Measurements from ENCODE around the gene PRSS1.

DNA sequence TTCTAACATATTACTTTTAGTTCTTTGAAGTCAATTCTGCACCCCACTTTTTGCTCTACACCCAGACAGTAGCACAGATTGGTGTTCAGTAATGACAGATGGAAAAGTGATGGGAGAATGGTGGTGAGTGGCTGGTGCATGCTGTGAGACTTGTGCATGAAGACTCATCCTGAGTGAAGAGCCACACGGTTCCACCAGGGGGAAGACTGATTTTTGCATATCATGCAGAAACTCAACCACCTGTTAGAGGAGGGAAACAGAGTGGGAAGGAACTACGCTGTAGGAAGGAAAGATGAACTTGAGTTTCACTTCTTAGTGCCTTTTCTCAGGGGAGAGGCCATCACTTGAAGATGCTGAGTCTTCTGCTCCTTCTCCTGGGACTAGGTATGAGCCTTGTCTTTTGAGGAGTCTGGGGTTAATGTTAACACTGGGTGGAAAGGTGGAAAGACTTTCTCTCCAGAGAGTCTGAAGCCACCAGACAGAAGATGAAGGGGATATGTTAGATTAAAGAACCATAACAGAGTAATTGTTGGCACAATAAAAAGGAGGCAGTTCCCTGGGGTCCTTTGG, 9.3 kb upstream of the PRSS1 start:
- TF ChIP-seq POLR2A (IDR thresholded peaks at IDR 0.05) (no peak), EP300 (IDR thresholded peaks at IDR 0.05) (no peak)
- TF ChIP-seq, protein P1, sequence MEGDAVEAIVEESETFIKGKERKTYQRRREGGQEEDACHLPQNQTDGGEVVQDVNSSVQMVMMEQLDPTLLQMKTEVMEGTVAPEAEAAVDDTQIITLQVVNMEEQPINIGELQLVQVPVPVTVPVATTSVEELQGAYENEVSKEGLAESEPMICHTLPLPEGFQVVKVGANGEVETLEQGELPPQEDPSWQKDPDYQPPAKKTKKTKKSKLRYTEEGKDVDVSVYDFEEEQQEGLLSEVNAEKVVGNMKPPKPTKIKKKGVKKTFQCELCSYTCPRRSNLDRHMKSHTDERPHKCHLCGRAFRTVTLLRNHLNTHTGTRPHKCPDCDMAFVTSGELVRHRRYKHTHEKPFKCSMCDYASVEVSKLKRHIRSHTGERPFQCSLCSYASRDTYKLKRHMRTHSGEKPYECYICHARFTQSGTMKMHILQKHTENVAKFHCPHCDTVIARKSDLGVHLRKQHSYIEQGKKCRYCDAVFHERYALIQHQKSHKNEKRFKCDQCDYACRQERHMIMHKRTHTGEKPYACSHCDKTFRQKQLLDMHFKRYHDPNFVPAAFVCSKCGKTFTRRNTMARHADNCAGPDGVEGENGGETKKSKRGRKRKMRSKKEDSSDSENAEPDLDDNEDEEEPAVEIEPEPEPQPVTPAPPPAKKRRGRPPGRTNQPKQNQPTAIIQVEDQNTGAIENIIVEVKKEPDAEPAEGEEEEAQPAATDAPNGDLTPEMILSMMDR (IDR thresholded peaks at IDR 0.05) = no peak

Measured in gastroesophageal sphincter (tissue), 3 donors.